ENCODE results near the gene RPL29.

Gene RPL29

DNA sequence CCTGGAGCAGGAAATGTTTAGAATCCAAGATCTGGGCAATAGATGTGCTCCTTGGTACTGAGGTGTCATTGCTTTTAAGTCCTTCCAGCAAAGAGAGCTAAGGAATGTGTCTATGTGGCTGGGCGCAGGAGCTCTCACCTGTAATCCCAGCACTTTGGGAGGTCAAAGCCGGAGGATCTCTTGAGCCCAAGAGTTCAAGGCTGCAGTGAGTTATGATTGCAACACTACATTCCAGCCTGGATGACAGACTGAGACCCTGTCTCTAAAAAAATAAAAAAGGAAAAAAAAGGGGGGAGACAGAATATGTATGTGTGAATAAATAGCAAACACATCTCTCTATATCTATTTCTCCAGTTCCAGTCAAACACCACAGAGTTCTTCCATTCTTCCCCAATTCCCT, 44.8 kb downstream of the RPL29 start:
- no peak overlapping the region for H3K9ac ChIP-seq (ENCODE audit: low read length)
- H3K27me3 ChIP-seq (ENCODE audit: control insufficient read depth, insufficient read depth, low read length), result no peaks in the 10 kb centered on the region
- H3K4me1 ChIP-seq (ENCODE audit: control insufficient read depth, insufficient read depth, low read length), result no peaks in the 10 kb centered on the region
- no peak overlapping the region for H3K4me3 ChIP-seq (ENCODE audit: low read length)
- no peak overlapping the region for H3K27ac ChIP-seq (ENCODE audit: low read depth, low read length)
- H3K36me3 ChIP-seq (ENCODE audit: control insufficient read depth, insufficient read depth, low read length), result no peaks in the 10 kb centered on the region

DNA sequence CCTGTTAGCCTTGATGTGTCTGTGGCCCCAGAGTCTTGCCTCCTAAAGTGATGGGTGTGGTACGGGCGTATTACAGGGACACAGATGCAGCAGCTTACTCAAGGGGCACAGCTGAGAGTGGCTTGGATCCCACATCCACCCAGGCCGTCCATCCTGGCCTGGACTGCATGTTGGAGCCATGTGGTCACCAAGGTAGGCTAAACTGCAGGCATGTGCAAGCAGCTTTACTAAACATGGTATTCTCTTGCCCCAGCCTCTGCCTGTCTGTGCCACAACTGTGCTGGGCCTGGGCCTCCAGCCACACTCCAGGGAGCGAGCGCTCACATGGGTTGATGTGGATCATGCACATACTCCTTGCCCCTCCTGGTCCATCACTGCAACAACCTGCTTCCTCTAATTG, 46.6 kb downstream of the RPL29 start:
- H3K27me3 ChIP-seq (ENCODE audit: control insufficient read depth, insufficient read depth, low read length), result no peaks in the 10 kb centered on the region
- H3K4me1 ChIP-seq (ENCODE audit: control insufficient read depth, insufficient read depth, low read length), result no peaks in the 10 kb centered on the region
- H3K27ac ChIP-seq (ENCODE audit: low read depth, low read length), result no peak overlapping the region
- H3K4me3 ChIP-seq (ENCODE audit: low read length), result no peak overlapping the region
- no peaks in the 10 kb centered on the region for H3K36me3 ChIP-seq (ENCODE audit: control insufficient read depth, insufficient read depth, low read length)
- H3K9ac ChIP-seq (ENCODE audit: low read length), result no peak overlapping the region

DNA sequence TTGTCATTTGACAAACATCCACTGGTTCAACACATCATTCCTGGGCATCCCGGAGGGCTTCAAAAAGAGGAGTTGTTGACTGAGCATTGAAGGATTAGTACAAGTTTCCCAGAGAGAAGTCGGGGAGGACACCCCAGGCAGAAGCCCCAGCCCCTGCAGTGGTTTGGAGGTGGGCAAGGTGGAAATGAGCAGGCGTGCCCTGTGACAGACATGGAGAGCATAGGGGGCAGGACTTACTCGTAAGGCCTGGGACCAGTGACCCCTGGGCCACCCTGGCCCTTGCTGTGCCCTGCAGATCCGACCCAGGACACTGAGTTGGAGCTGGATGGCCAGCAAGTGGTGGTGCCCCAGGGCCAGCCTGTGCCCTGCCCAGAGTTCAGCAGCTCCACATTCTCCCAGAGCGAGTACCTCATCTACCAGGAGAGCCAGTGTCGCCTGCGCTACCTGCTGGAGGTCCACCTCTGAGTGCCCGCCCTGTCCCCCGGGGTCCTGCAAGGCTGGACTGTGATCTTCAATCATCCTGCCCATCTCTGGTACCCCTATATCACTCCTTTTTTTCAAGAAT, 47.6 kb downstream of the RPL29 start:
- peaks cover 2% of the 10 kb centered on the region for H3K4me1 ChIP-seq (ENCODE audit: control insufficient read depth, insufficient read depth, low read length)
- H3K27ac ChIP-seq (ENCODE audit: low read depth, low read length), result no peak overlapping the region
- no peak overlapping the region for H3K4me3 ChIP-seq (ENCODE audit: low read length)
- H3K27me3 ChIP-seq (ENCODE audit: control insufficient read depth, insufficient read depth, low read length), result no peaks in the 10 kb centered on the region
- no peak overlapping the region for H3K9ac ChIP-seq (ENCODE audit: low read length)
- H3K36me3 ChIP-seq (ENCODE audit: control insufficient read depth, insufficient read depth, low read length), result no peaks in the 10 kb centered on the region

DNA sequence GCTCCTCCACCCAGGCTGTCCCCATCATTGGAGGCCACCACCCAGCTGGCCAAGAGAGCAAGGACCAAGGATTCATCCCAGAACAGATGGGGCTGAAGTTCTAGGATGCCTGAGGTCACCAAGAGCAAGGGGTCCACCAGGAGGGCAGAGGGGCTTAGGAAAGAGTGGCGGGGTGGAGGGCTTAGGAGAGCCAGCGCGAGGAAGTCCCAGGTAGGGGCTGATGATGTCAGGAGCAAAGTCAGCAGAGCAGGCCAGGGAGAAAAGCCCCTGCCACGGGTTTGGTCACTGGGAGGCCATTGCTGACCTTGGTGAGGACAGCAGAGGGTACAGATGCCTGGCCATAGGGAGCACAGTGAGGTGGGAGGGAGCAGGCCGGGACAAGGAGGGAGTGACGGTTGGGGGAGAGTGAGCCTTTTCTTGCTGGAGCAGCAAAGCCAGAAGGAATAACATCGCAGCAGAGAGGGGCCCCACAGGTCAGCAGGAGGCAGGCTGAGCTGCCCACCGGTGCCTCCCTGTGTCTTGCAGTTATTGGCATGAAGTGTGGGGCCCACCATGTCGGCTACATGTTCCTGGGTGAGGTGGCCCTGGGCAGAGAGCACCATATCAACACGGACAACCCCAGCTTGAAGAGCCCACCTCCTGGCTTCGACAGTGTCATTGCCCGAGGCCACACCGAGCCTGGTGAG, 48.3 kb downstream of the RPL29 start:
- H3K4me1 ChIP-seq (ENCODE audit: control insufficient read depth, insufficient read depth, low read length), result peaks cover 9% of the 10 kb centered on the region
- H3K27ac ChIP-seq (ENCODE audit: low read depth, low read length), result no peak overlapping the region
- no peak overlapping the region for H3K4me3 ChIP-seq (ENCODE audit: low read length)
- H3K9ac ChIP-seq (ENCODE audit: low read length), result no peak overlapping the region
- no peaks in the 10 kb centered on the region for H3K27me3 ChIP-seq (ENCODE audit: control insufficient read depth, insufficient read depth, low read length)
- H3K36me3 ChIP-seq (ENCODE audit: control insufficient read depth, insufficient read depth, low read length), result no peaks in the 10 kb centered on the region

DNA sequence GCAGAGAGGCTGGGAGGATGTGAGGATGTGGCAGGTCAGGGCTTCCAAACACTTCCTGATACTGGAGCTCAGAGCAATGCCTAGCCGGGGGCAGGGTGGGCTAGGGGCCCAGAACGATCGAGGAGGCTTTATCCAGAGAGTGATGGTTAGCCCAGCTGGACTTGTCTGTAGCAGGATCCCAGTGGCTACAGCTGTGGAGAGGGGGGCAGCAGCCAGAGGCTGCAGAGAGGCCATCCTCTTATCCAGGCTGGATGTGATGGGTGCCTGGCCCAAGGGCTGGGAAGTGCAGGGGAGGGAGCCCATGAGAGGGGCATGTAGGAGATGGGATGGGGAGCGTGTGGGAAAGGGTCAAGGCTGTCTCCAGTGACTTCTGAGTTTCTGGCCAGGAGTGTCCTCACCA, 48.9 kb downstream of the RPL29 start:
- no peak overlapping the region for H3K4me3 ChIP-seq (ENCODE audit: low read length)
- no peaks in the 10 kb centered on the region for H3K27me3 ChIP-seq (ENCODE audit: control insufficient read depth, insufficient read depth, low read length)
- H3K4me1 ChIP-seq (ENCODE audit: control insufficient read depth, insufficient read depth, low read length), result peaks cover 10% of the 10 kb centered on the region
- no peaks in the 10 kb centered on the region for H3K36me3 ChIP-seq (ENCODE audit: control insufficient read depth, insufficient read depth, low read length)
- no peak overlapping the region for H3K27ac ChIP-seq (ENCODE audit: low read depth, low read length)
- no peak overlapping the region for H3K9ac ChIP-seq (ENCODE audit: low read length)

DNA sequence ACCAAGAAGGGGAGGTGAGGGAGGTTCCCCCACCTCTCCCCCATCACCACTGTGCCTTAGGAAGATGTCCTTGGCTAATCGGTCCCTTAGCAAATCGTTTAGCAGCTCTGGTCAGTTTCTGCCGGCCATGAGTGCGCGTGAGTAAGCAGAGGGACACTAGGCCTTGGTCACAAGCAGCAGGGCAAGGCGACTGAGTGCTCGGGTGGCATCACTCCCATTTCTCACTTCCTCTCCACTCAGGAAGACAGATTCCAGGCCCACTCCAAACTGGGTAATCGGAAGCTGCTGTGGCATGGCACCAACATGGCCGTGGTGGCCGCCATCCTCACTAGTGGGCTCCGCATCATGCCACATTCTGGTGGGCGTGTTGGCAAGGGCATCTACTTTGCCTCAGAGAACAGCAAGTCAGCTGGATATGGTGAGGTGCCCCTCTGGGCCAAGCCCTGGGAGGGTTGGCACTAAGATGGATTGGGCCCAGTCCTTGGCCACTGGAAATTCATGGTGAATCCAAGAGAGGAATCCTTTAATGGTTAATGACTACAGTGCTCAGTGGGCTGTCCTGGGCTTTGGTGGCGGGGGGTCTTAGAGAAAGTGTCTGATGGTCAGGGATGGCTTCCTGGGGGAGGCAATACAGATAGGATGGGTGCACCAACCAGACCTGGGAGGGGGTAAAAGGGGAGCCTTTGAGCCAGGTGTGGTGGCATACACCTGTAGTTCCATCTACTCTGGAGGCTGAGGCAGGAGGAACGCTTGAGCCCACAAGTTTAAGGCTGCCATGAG, 49.6 kb downstream of the RPL29 start:
- H3K4me1 ChIP-seq (ENCODE audit: control insufficient read depth, insufficient read depth, low read length), result peaks cover 12% of the 10 kb centered on the region
- no peak overlapping the region for H3K4me3 ChIP-seq (ENCODE audit: low read length)
- no peaks in the 10 kb centered on the region for H3K36me3 ChIP-seq (ENCODE audit: control insufficient read depth, insufficient read depth, low read length)
- H3K9ac ChIP-seq (ENCODE audit: low read length), result no peak overlapping the region
- no peak overlapping the region for H3K27ac ChIP-seq (ENCODE audit: low read depth, low read length)
- H3K27me3 ChIP-seq (ENCODE audit: control insufficient read depth, insufficient read depth, low read length), result no peaks in the 10 kb centered on the region

DNA sequence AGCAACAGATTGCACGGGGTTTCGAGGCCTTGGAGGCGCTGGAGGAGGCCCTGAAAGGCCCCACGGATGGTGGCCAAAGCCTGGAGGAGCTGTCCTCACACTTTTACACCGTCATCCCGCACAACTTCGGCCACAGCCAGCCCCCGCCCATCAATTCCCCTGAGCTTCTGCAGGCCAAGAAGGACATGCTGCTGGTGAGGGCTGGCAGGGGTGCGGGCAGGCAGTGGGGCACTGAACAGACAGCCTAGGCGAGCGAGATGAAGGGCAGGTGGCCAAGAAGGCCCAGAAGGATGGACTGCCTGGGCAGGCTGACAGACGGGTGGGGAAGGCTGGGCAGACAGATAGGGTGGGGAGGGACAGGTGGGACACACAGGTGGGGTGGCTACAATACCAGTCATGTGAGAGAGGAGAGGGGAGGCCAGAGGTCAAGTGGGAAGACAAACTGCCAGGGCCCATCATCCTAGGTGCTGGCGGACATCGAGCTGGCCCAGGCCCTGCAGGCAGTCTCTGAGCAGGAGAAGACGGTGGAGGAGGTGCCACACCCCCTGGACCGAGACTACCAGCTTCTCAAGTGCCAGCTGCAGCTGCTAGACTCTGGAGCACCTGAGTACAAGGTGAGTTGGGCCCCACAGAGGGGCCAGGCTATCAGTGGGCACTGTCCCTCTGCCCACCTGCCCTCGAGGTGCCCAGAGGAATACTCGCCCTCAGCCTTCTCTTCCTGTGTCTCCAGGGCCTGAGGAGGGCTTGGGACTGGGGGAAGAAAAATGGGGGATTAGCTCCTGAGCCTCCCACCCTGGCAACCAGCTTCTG, 50.5 kb downstream of the RPL29 start:
- Histone ChIP-seq H3K4me1 (ENCODE audit: control insufficient read depth, insufficient read depth, low read length) (peaks cover 15% of the 10 kb centered on the region), H3K4me3 (ENCODE audit: low read length) (no peak overlapping the region), H3K27me3 (ENCODE audit: control insufficient read depth, insufficient read depth, low read length) (no peaks in the 10 kb centered on the region), H3K9ac (ENCODE audit: low read length) (no peak overlapping the region), H3K36me3 (ENCODE audit: control insufficient read depth, insufficient read depth, low read length) (no peaks in the 10 kb centered on the region), H3K27ac (ENCODE audit: low read depth, low read length) (no peak overlapping the region)

DNA sequence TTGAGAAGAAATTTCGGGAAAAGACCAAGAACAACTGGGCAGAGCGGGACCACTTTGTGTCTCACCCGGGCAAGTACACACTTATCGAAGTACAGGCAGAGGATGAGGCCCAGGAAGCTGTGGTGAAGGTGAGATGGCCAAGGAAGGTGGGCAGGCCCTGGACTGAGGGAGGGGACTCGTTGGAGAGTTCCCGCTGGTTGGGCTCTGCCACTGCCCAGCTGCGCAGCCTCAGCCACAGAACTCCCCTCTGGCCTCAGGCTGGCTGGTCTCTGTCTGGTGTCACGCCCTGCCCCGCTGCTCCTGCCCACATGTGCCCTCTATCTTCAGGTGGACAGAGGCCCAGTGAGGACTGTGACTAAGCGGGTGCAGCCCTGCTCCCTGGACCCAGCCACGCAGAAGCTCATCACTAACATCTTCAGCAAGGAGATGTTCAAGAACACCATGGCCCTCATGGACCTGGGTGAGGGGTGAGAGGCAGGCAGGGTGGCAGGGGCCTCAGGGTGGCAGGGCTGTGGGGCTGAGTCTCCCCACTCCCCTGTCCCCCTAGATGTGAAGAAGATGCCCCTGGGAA, 51.2 kb downstream of the RPL29 start:
- peaks cover 15% of the 10 kb centered on the region for H3K4me1 ChIP-seq (ENCODE audit: control insufficient read depth, insufficient read depth, low read length)
- H3K27me3 ChIP-seq (ENCODE audit: control insufficient read depth, insufficient read depth, low read length), result no peaks in the 10 kb centered on the region
- H3K4me3 ChIP-seq (ENCODE audit: low read length), result no peak overlapping the region
- no peak overlapping the region for H3K27ac ChIP-seq (ENCODE audit: low read depth, low read length)
- no peaks in the 10 kb centered on the region for H3K36me3 ChIP-seq (ENCODE audit: control insufficient read depth, insufficient read depth, low read length)
- H3K9ac ChIP-seq (ENCODE audit: low read length), result no peak overlapping the region
